Measurements from ENCODE around the gene RAPSN. TPM values are rescaled to one million over a fixed set of nuclear protein-coding genes. Genes with fewer than 3 reads are reported as not detected.

The RAPSN gene
- total RNA-seq, 1 donor from 2014 or later: not detected

DNA sequence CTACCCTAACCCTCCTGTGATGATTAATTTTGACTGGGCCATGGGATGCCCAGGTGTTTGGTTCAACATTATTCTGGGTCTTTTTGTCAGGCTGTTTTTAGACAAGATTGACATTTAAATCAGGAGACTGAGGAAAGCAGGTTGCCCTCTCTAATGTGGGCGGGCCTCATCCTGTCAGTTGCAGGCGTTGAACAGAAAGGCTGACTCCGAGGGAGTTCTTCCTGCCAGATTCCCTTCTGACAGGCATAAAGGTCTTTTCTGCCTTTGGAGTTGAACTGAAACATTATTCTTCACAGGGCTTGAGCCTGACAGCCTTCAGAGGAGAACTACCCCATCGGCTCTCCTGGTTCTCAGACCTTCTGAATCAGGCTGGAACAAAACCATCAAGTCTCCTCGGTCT lies 18.4 kb downstream of the RAPSN start:
- no peak overlapping the region for H3K4me3 ChIP-seq (ENCODE audit: low read depth, low read length)
- DNase-seq (ENCODE audit: low read depth): no peak
- TF ChIP-seq CTCF (conservative IDR thresholded peaks at IDR 0.05; ENCODE audit: low read depth, low read length): no peak

GRCh38 chr11:47426062-47426956 lies 22.6 kb downstream of the RAPSN start, which contains the start of gene PSMC3:
Gene PSMC3 (minus strand): TSS chr11:47426439. CDS start chr11:47426279, 160 bp downstream.
- DNase-seq (ENCODE audit: low read depth): peak; percentile 82
- TF ChIP-seq CTCF (conservative IDR thresholded peaks at IDR 0.05; ENCODE audit: low read depth, low read length): no peak
- peak within 1 kb of the TSS; percentile 79 for H3K4me3 ChIP-seq (ENCODE audit: low read depth, low read length)

GRCh38 chr11:47425611-47426010 lies 23.3 kb downstream of the RAPSN start:
- no peak for TF ChIP-seq CTCF (conservative IDR thresholded peaks at IDR 0.05; ENCODE audit: low read depth, low read length)
- no peak for DNase-seq (ENCODE audit: low read depth)
- peak overlapping the region; percentile 79 for H3K4me3 ChIP-seq (ENCODE audit: low read depth, low read length)

DNA sequence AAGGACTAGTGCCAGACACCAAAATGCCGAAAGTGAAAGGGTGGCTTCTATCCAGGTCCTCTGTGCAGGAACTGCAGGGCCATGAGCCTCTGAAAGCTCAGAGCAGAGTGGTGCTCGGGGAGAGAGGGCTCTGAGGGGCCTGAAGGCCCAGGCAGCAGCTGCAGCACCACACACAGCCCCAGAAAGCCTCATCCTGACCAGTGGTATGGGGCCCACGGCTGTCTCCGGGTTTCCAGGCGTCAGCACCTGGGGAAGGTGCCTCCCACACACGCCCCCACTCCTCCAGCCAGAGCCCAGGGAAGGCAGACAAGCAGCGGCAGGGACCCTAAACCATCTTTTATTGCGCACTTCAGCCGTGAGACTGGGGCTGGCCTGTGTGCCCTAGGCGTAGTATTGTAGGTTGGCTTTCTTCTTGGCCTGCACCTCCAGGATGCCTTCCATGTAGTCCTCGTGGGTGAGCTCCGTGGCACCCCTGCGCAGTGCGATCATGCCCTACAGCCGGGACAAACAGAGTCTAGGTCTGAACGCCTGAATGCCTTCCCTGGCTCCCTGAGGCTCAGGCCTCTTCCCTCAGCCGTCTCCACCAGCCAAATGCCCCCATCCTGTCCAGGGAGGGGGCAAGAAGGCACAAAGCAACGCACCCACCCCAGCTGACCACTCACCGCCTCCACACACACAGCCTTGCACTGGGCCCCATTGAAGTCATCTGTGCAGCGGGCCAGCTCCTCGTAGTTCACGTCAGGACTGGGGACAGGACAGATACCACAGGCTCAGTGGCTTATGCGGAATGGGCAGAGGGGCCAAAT lies 30.3 kb downstream of the RAPSN start:
- TF ChIP-seq CTCF (conservative IDR thresholded peaks at IDR 0.05; ENCODE audit: low read depth, low read length): no peak
- no peak for DNase-seq (ENCODE audit: low read depth)
- H3K4me3 ChIP-seq (ENCODE audit: low read depth, low read length): no peak overlapping the region

- DNase-seq (ENCODE audit: low read depth): no peak
- H3K4me3 ChIP-seq (ENCODE audit: low read depth, low read length): no peak overlapping the region
- no peak for TF ChIP-seq CTCF (conservative IDR thresholded peaks at IDR 0.05; ENCODE audit: low read depth, low read length)
Measured at GRCh38 chr11:47417712-47418111, 31.2 kb downstream of the RAPSN start.

DNA sequence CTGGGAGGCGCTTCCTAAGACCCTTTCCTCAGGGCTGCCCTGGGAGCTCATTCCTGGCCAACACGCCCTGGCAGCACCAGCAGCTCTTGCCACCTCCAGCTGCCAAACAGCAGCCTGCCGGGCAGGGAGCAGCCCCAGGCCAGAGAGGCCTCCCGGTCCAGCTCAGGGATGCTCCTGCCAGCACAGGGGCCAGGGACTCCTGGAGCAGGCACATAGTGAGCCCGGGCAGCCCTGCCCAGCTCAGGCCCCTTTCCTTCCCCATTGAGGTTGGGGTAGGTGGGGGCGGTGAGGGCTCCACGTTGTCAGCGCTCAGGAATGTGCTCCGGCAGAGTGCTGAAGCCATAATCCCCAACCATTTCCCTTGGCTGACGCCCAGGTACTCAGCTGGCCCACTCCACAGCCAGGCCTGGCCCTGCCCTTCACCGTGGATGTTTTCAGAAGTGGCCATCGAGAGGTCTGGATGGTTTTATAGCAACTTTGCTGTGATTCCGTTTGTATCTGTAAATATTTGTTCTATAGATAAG lies 32.9 kb downstream of the RAPSN start:
- no peak for DNase-seq (ENCODE audit: low read depth)
- TF ChIP-seq CTCF (conservative IDR thresholded peaks at IDR 0.05; ENCODE audit: low read depth, low read length): no peak
- no peak overlapping the region for H3K4me3 ChIP-seq (ENCODE audit: low read depth, low read length)

All from epithelial cell of proximal tubule (primary cell).